Left renal pelvis (tissue), 4 donors: ENCODE results near the gene NEURL1B. TPM values are rescaled to one million over a fixed set of nuclear protein-coding genes. Genes with fewer than 3 reads are reported as not detected.
"Not testable (repeated sequence)": the region's sequence is repeated elsewhere in the genome, so short reads cannot be mapped to it uniquely, and the experiment has no call there.

Experiments
- DNase-seq, 4 donors: peaks; one replicate each; pipeline ENCODE4 v3.0.0-alpha.2; 2013; ENCODE audit warnings: low read depth in 4 of 4, low spot score in 3 of 4
- polyA plus RNA-seq, 4 donors: library from polyadenylated mRNA; unstranded; fragments of 120-200 nt; gene quantifications; one replicate each; pipeline ENCODE4 v1.2.1, GENCODE V29; 2013; ENCODE audit not compliant: insufficient read length in 4 of 4

The NEURL1B gene
- polyA plus RNA-seq, 4 donors: 14.8 to 16.1 (median 15.4) TPM

GRCh38 chr5:172710676-172711075 is 69.6 kb downstream of the NEURL1B start:
- no peak for DNase-seq

- DNase-seq: not testable (repeated sequence)
Measured at GRCh38 chr5:172711321-172711861, 70.3 kb downstream of the NEURL1B start.

GRCh38 chr5:172712610-172713009 is 71.5 kb downstream of the NEURL1B start:
- DNase-seq: no peak

GRCh38 chr5:172713113-172713808 is 72.2 kb downstream of the NEURL1B start:
- no peak for DNase-seq

DNA sequence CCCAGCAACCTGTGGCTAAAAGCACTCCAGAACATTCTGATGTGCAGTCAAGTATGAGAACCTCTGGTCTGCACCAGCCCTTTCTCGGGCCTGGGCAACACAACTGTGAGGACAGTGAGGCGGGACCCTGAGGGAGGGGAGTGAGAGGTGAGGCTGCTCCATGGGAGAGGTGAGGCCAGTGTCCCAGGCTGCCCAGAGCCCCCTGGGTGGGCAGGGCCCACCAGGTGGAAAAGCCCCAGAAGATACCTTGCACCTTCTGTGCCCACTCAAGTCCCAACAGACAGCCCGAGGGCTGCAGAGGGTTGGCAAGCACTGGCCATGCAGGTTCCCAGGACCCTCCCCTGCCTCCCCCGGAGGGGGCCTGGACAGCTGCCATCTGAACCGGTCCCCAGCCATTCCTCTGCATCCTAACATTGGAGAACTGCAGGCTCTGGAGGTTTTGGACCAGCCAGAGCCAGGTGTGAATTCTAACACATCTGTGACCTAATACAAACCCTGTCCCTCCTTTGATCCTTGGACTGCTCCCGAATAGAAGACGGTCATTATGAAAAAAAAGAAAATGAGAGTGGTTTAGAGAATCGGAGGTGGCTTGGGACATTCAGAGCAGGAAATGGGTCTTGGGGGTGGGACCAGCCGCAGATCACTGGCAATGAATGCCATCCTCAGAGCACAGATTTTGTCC is 72.9 kb downstream of the NEURL1B start:
- no peak for DNase-seq

- DNase-seq: no peak
Measured at GRCh38 chr5:172714491-172715420, 73.7 kb downstream of the NEURL1B start.

DNA sequence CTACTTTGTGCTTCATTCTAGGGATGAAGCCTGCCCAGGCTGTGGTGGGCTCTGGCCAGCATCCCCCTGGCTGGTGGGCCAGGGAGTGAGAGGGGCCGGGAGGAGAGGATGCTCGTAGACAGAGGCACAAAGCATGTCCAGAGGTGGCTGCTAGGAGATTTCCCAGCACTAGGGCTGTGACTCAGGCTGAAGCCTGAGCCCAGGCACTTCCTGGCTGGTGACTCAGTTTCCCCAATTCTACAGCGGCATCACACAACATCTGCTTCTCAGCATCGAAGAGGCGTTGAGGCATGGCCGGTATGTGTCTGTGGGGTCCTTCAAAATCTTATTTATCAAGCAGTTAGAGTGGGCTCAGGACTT is 74.3 kb downstream of the NEURL1B start:
- DNase-seq: no peak

GRCh38 chr5:172715931-172716682 is 75.0 kb downstream of the NEURL1B start:
- DNase-seq: no peak

DNA sequence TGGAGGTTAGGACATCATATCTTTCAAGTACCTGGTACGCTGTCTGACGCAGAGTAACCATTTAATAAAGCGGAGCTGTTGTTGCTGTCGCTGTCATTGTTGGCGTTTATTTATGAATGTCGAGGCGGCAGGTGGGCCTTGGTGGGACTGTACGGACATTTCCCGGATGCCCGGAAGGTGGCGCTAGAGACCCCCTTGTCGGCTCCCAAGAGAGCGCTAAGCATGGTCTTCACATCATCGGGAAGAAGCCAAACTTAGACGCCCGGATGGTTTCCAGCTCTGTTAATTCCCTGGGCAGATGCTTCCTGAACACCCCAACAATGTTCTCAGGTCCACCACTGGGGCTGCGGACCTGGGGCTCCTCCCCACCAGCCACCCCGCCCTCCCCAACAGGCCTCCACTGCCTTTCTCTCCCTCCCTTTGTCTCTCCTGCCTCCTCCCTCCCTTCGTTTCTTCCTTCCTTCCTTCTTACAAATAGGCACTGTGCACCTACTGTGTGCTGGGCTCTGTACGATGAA is 75.8 kb downstream of the NEURL1B start:
- no peak for DNase-seq

DNA sequence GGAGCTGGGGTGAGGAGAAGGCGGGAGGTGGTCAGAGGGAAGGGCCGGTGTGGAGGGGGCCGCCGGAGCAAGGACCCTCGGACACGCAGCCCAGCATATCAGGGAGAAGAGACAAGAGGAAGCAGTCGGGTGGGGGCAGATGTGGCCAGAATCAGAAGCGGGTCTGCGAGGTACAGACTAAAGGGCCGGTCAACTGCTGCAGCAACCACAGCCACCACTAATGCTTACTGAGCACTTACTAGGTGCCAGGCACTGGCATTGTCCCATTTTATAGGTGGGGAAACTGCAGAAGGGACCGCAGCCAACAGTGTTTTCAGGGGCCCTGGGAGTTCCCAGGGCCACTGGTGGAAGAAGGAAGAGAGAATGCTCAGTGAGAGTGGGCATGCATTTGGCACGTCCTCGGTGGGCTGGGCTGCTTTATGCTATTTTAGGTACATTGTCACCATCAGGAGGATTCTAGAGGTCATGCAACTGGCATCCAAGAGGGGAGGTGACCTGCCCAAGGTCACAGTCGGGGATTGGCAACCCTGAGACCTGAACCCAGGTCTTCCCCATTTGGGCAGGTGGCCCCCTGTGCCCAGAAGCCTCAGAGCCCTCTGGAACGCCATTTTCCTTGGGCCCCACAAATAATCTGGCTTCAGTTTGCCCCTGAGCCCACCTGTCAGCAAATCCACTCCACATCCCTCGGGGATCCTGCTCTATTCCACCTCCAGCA is 76.6 kb downstream of the NEURL1B start:
- no peak for DNase-seq

DNA sequence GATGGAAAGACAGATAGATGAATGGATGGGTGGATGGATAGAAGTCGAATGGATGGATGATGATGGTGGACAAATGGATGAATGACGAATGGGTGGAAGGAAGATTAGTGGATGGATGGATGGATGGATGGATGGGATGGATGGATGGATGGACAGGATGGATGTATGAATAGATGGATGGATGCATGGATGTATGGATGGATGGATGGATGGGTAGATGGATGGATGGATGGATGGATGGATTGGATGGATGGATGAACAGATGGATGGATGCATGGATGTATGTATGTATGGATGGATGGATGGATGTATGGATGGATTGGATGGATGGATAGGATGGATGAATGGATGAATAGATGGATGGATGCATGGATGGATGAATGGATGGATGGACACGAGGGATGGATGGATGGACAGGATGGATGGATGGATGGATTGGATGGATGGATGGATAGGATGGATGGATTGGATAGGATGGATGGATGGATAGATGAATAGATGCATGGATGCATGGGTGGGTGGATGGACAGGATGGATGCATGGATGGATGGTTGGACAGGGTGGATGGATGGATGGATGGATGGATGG is 77.6 kb downstream of the NEURL1B start:
- no peak for DNase-seq

DNA sequence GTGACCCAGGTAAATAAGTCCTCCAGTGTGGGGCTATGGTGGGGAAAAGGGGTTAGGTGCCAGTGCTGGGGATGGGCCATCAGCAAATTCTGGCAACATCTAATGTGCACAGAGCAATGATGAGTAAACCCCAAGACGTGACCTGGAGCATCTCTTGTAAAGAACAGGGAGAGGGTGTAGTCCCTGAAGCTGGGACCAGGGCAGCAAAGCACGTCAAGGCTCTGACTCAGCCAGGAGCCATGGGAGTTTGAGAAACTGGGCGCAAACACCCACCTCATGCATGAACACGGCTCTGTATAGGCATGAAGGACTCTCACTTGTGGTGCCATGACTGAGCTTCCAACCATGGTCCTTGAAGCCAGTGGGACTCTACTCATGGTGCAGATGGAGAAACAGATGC is 78.1 kb downstream of the NEURL1B start:
- DNase-seq: no peak

- no peak for DNase-seq
Measured at GRCh38 chr5:172720655-172721054, 79.6 kb downstream of the NEURL1B start.

- no peak for DNase-seq
Measured at GRCh38 chr5:172721455-172722326, 80.6 kb downstream of the NEURL1B start.

DNA sequence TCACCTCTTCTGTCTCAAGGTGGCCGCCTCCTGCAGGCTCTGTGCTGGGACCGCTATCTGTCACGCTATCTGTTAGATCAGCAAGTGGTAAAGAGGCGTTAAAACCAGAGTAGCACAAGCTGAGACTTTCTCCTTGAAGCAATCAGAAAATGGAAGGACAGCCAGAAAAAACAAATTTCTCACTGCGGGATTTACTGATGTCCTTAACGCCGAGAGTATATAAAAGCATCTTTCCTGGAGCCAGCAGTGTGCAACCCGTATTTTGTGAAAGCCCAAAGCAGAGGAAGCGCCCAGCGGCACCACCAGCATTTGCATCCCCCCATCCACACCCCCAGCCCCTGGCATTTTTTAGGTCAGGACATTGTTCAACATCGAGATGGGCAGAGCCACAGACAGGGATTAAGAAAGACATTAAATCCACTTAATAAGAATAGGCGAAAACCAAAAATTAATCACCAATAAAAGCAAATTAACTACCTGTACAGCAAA is 81.3 kb downstream of the NEURL1B start:
- no peak for DNase-seq

- DNase-seq: no peak
Measured at GRCh38 chr5:172723508-172723907, 82.4 kb downstream of the NEURL1B start.

- DNase-seq: no peak
Measured at GRCh38 chr5:172724242-172725183, 83.5 kb downstream of the NEURL1B start.
